Endothelial cell (in vitro differentiated cells): ENCODE data around the gene JAML. TPM values are rescaled to one million over a fixed set of nuclear protein-coding genes. Genes with fewer than 3 reads are reported as not detected.
"Not testable (repeated sequence)": the region's sequence is repeated elsewhere in the genome, so short reads cannot be mapped to it uniquely, and the experiment has no call there.

Experiments
- DNase-seq: peaks from one replicate; pipeline ENCODE4 v3.0.0; 2021; ENCODE audit warnings: low spot score
- H3K27ac Mint-ChIP-seq: one replicate; pipeline ENCODE4 v1.8.0; 2021; ENCODE audit warnings: mixed read lengths, inconsistent platforms; ENCODE audit not compliant: unreplicated experiment
- H3K27me3 Mint-ChIP-seq: one replicate; pipeline ENCODE4 v1.8.0; 2021; ENCODE audit warnings: mild to moderate bottlenecking, moderate library complexity, mixed read lengths, inconsistent platforms; ENCODE audit not compliant: unreplicated experiment
- H3K36me3 Mint-ChIP-seq: one replicate; pipeline ENCODE4 v1.8.0; 2021; ENCODE audit warnings: mild to moderate bottlenecking, low read depth, mixed read lengths, inconsistent platforms; ENCODE audit not compliant: unreplicated experiment
- H3K4me1 Mint-ChIP-seq: one replicate; pipeline ENCODE4 v1.8.0; 2021; ENCODE audit warnings: mild to moderate bottlenecking, mixed read lengths, inconsistent platforms; ENCODE audit not compliant: unreplicated experiment
- H3K4me3 Mint-ChIP-seq: one replicate; pipeline ENCODE4 v1.8.0; 2021; ENCODE audit warnings: mild to moderate bottlenecking, mixed read lengths, inconsistent platforms; ENCODE audit not compliant: unreplicated experiment
- H3K9me3 Mint-ChIP-seq: one replicate; pipeline ENCODE4 v1.8.0; 2021; ENCODE audit warnings: mixed read lengths, inconsistent platforms; ENCODE audit not compliant: unreplicated experiment
- CTCF ChIP-seq: fragments of 200-600 bp; sonication (generic); IDR thresholded peaks from one replicate; pipeline ENCODE4 v1.5.0; 2021; ENCODE audit warnings: antibody characterized with exemption; ENCODE audit not compliant: unreplicated experiment
- total RNA-seq: library from RNA; stranded (reverse); fragmentation: NEBNext Ultra II Directional; extraction: Animal tissue kit (Norgen Biotek cat#: 25700); gene quantifications from one replicate; pipeline ENCODE4 v1.2.1, GENCODE V29; 2021; ENCODE audit not compliant: unreplicated experiment

JAML gene
- total RNA-seq, 1 donor from 2014 or later = 0.31 TPM

DNA sequence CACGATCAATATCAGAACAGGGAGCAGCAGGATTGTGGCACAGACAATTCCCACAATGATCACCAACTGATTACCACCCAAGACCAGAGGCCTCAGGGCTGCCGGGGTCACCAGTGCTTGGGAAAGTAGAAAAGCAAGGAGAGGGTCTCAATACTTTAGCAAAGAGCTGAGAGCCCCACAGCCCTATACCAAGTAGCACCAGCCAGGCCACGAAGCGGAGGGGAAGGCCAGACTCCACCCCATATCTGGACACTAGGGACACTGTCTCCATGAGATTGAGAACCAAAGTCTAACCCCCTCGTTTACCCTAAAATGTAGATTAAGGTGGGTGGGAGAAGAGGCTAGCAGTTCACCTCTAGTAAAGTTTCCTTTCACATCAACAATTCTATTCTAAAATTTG lies 24.3 kb downstream of the JAML start:
- no peak for TF ChIP-seq CTCF
- no peaks in the 10 kb centered on the region for H3K36me3 Mint-ChIP-seq
- no peak for DNase-seq
- no peaks in the 10 kb centered on the region for H3K9me3 Mint-ChIP-seq
- H3K4me3 Mint-ChIP-seq = no peak overlapping the region
- peaks cover 3% of the 10 kb centered on the region for H3K4me1 Mint-ChIP-seq
- no peak overlapping the region for H3K27ac Mint-ChIP-seq
- no peaks in the 10 kb centered on the region for H3K27me3 Mint-ChIP-seq

DNA sequence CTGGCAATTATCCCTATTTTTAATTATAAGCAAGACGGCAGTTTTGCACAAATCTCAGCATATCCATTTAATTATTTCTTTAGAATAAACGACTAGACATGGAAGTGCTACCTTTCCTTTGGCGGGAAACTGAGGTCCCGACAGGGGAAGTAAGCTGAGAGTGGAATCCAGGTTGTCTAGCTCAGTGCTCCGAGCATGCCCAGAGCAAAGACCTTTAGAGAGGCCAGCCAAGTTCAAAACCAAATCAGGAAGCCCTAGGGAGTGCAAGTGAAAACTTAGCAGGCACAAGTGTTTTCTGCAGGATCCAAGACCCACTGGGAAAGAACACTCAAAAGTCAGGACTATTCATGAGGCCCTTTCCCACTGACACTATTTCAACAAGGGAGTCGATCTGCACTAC lies 25.7 kb downstream of the JAML start:
- H3K4me1 Mint-ChIP-seq = peaks cover 3% of the 10 kb centered on the region
- DNase-seq = no peak

GRCh38 chr11:118198370-118198769 lies 26.4 kb downstream of the JAML start:
- Mint-ChIP-seq H3K4me3 (no peak overlapping the region), H3K27me3 (no peaks in the 10 kb centered on the region), H3K27ac (no peak overlapping the region), H3K4me1 (peaks cover 3% of the 10 kb centered on the region), H3K9me3 (no peaks in the 10 kb centered on the region), H3K36me3 (no peaks in the 10 kb centered on the region)
- peak; percentile 81 for DNase-seq
- TF ChIP-seq CTCF = peak; percentile 90

More for the DNA sequence above, 25.7 kb downstream of the JAML start:
- H3K9me3 Mint-ChIP-seq = no peaks in the 10 kb centered on the region
- TF ChIP-seq CTCF = no peak
- H3K4me3 Mint-ChIP-seq = no peak overlapping the region
- no peaks in the 10 kb centered on the region for H3K36me3 Mint-ChIP-seq
- H3K27ac Mint-ChIP-seq = no peak overlapping the region
- H3K27me3 Mint-ChIP-seq = no peaks in the 10 kb centered on the region

GRCh38 chr11:118194835-118195627 lies 29.8 kb downstream of the JAML start:
- no peak for TF ChIP-seq CTCF
- Mint-ChIP-seq H3K27ac (no peak overlapping the region), H3K36me3 (no peaks in the 10 kb centered on the region), H3K4me3 (no peak overlapping the region), H3K9me3 (no peaks in the 10 kb centered on the region), H3K4me1 (peaks cover 3% of the 10 kb centered on the region), H3K27me3 (peaks cover 6% of the 10 kb centered on the region)
- DNase-seq = no peak

DNA sequence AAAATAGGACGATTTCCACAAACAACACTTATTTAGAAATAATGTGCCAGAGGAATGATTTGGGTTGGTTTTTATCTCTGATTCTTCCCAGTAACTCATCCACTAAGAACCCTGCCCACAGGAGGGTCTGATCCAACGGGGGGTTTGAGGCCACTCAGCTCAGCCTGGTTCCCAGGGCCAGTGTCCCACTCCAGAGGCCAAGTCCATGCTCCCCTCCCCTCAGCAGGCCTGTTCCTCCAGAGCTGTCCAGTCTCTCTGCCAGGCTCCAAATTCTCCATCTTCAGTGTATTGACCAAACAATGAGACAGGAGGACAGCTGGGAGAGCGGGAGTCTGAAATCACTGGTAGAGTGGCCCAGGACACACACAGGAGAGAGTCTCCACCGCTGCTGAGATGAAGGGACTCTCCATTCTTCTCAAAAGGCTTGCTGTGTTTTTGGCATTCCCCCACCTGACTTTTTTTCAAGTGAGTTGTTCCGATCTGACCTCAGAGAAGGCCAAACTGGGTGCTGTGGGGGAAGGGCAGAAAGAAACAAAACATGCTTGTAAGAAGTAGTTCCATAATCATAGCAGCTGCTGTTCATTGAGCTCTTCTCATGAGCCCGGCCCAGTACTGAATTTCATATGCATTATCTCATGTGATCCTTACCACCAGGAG lies 30.8 kb downstream of the JAML start:
- H3K36me3 Mint-ChIP-seq = no peaks in the 10 kb centered on the region
- H3K9me3 Mint-ChIP-seq = no peaks in the 10 kb centered on the region
- DNase-seq = no peak
- H3K27ac Mint-ChIP-seq = no peak overlapping the region
- H3K4me1 Mint-ChIP-seq = peaks cover 3% of the 10 kb centered on the region
- no peak for TF ChIP-seq CTCF
- no peak overlapping the region for H3K4me3 Mint-ChIP-seq
- peaks cover 6% of the 10 kb centered on the region for H3K27me3 Mint-ChIP-seq

GRCh38 chr11:118192817-118193216 lies 32.0 kb downstream of the JAML start:
- DNase-seq, H3K27me3 Mint-ChIP-seq, H3K4me1 Mint-ChIP-seq, H3K9me3 Mint-ChIP-seq, H3K27ac Mint-ChIP-seq, H3K36me3 Mint-ChIP-seq, H3K4me3 Mint-ChIP-seq: not testable (repeated sequence)

- H3K4me3 Mint-ChIP-seq, H3K27ac Mint-ChIP-seq, H3K4me1 Mint-ChIP-seq, H3K36me3 Mint-ChIP-seq, H3K27me3 Mint-ChIP-seq, DNase-seq, H3K9me3 Mint-ChIP-seq: not testable (repeated sequence)
Measured at GRCh38 chr11:118190942-118191506, 33.8 kb downstream of the JAML start.
